ENCODE data around the gene GFOD2.

GFOD2 gene

DNA sequence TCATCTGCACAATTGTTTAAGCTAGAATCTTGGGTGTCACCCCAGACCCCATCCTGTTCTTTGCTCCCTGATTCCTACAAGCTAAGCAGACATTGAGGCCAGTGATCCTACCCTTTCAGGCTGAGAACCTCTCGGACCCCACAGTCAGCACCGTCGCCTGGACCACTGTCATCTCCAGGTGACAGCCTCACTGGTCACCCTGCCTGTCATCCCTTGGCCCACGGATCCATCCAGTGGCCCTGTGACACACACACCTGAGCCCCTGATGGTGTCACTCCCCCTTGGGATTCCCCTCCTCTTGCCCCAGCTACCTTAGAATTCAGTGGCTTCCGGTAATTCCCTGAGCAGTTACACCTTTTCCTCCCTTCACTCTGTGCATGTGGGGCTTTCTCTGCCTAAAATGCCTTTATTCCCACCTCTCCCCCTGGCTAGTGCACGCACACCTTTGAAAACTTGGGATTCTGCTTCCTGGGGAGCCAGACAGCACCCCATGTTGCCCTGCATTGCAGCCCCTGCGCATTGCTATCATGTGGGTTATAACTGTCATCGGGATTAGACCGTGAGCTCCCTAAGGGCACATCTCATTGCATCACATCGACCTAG, 49.5 kb downstream of the GFOD2 start:
- DNase-seq = no peak

DNA sequence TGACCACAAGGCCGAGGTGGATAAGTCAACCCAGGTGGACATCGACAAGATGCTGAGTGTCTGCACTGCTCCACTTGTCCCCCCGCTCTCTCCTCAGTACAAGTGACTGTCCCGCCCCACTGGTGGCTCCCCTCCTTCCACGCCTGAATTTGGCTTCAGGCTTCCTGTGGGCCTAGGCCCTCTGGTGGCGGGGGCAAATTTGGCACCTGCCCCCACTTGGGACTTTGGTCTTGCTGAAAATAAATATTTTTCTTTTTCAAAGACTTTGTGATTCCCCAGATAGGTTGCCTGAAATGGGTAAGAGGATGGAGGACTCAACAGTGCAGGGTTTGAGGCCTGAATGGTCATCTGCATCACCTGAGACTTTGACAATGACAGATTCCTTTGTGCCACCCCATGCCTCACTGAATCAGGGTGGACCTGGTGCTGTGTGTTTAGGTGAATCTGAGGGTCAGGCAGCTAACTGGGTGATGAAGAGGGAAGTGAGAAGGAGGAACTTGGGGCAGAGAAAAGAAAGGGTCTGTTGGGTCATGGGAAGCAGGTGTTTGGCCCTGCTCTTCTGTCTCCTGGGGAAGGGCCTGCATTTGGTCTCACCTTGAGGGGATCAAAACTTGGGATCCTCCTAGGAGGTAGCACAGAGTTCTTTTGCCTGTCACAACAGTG, 50.5 kb downstream of the GFOD2 start:
- peak; percentile 38 for DNase-seq

DNA sequence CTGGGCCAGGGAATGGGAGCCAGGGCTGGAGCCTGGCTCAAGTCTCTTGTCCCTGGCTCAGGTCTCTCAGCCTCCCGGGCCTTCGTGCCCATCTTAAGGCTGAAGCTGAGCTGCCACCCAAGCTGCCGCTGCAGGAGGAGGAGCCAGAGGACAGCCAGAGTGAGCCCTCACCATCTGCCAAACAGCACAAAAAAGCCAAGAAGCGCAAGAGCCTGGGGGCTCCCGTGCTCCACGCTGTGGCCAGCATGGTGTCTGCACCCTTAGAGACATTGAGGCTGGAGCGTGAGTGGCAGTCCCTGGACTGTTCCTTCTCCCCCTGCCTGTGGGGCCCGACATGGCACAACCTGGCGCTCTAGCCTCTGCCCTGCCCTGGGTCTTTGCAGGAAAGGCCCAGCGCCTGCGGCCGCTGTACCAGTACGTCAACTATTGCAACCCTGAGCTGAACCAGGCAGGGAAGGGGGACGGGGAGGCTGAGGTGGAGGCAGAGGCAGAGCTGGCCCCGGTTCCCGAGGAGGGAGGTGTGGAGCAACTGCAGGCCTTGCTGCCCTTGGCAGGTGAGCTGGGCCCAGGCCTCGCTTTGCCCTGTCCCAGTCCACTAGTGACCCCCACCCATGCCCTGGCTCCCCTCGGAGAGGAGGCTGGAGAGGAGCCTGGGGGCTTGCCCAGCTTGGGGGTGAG, 51.2 kb downstream of the GFOD2 start:
- peak; percentile 85 for DNase-seq

DNA sequence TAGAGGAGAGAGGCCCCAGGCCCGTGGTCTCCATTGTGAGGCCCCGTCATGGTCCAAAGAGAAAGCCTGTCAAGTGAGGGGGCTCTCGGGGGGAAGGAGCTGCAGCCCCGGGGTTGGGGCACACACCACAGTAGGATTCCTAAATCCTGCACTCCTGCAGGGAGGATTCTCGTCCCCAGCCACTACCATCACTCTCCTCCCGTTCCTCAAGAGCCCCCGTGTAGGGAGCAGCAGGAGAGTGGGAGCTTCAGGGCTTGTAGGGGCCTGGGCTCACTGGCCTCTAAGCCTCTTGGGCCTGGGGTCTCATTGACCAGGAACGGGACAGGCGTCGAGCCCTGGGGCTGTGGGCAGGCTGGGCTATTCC, 51.7 kb downstream of the GFOD2 start:
- no peak for DNase-seq

DNA sequence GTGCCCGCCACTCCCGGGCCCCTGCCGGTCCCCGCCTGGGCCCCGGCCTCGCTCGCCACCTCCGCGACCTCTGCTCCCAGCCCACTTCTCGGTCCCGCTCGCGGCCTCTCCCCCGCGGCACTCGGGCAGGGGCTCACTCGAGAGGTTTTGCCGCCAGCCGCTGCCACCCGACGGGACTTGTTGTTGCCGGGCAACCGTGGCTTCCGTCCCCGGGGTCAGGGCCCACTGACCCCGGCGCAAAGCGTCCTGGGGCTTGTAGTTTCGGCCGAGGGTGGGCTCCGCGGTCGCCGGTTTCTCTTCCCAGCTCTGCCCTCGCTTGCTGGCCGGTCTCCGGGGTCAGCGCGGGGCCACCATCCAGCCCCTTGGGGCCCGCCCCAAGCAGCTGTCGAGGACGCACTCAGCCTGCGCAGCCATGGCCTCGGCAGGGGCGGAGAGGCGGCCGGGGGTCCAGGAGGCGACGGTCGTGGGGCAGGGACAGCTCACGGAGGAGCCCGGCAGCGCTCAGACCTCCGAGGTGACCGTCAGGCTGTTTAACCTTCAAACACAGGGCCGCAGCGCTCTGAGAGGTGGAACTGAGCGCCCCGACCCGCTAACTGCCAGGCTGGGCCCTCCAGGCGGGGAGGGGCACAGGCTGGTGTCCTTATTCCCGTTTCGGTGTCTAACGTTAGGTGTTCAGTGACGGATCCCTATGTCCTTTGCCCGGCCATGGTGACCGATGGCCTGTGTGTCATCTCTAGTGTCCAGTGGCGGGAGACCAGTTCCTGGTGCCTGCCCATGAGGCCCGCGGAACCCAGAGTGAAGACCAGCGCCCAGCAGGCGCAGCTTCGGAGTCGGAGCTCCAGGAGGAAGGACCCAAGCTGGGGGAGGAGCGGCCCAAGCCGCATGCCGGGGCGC, 52.3 kb downstream of the GFOD2 start, which contains the start of the genes C16orf86 and ENKD1:
TSS of gene C16orf86 (plus strand) at position 256 of the 894 bp plus-strand sequence. CDS start at position 413, 157 bp downstream.
TSS of gene ENKD1 (minus strand) at position 192 of the 894 bp plus-strand sequence. CDS start 308 bp downstream, outside the sequence.
- peak; percentile 89 for DNase-seq

DNA sequence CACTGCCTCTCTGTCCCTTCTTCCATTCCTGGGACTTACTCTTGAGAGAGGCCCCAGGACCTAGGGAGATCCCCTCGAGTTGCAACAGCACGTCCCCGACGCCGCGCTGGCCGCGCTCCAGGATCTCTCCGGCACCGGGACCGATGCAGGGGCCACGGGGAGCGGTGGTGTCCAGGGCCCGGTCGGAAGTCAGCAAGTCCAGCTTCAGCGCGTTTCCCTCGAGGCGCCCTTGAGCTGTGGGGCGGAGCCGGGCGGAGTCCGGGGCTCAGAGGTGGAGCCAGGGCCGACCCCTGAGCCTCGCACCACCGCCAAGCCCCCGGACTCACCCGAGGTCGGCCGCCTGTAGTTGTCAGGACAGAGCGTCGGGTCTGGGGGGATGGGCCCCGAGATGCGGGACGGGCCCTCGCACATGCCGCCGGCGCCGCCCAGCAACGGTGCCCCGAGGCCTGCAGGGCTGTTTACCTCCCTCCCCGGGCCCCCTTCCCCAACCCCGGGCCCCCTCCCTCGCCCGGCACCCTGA, 53.0 kb downstream of the GFOD2 start:
- no peak for DNase-seq

DNA sequence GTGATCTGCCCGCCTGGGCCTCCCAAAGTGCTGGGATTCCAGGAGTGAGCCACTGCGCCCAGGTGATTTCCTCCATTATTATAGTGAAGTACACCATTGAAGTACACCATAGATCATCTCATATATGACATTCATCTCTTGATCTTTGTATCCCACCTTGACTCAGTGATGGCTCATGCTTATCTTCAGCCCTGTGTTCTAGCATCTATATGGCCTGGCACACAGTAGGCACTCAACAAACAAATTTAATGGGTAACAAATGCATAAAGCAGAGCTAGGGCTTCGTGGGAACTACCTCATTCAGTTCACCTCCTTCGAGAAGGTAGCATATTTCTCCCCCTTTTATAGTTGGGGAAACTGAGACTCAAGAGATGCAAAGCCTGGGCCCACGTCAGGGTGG, 53.5 kb downstream of the GFOD2 start:
- DNase-seq = no peak

DNA sequence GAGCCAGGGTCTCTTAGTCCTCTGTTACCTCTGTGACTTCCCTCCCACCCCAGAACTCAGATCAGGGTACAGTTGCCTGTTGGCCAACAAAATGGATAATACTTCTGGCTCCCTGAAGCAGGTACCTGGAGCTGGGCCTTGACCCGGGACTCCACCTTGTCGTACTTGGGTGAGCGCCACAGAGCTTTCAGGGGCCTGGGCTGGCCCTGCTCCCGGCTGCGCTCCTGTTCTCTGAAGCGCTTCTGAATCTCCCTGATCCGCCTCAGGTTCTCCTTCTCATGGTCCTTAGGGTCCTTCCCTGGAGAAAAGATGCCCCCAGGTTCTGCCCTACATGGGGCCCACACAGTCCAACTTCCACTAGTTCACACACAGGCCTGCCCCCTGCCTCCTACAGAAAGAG, 54.2 kb downstream of the GFOD2 start:
- no peak for DNase-seq

DNA sequence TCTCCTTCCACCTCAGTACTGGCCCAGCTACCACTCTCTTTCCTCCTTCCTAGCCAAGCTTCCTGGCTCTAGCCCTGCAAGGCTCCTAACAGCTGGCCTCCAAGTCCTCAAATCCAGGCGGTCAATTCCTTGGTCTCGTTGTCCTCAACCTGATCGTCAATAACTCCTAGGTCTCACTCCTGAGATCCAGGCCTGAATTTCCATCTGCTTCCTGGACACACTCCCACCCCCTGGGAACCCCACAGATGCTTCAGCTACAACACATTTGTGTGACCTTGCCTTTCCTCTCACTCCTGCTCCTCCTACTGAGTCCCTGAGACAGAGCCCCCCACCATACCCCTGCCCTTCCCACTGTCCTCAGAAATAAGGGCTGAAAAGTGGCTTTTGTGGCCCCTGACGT, 54.9 kb downstream of the GFOD2 start:
- no peak for DNase-seq

DNA sequence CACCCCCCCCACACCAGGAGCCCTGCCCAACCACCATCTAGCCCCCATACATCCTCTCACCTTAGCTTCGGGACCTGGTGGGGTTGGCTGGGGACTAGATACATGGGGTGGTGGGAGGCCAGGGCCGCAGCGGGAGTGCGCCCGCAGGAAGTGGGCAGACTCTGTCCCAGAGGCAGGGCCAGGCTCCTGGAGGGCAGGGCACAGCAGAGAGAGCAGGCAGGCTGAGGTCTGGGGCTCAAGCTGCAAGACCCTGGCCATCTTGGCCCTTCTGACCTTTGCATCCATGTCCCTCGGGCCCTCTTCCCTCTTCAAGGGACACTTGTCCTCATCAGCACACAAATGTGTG, 55.3 kb downstream of the GFOD2 start:
- DNase-seq = no peak

DNA sequence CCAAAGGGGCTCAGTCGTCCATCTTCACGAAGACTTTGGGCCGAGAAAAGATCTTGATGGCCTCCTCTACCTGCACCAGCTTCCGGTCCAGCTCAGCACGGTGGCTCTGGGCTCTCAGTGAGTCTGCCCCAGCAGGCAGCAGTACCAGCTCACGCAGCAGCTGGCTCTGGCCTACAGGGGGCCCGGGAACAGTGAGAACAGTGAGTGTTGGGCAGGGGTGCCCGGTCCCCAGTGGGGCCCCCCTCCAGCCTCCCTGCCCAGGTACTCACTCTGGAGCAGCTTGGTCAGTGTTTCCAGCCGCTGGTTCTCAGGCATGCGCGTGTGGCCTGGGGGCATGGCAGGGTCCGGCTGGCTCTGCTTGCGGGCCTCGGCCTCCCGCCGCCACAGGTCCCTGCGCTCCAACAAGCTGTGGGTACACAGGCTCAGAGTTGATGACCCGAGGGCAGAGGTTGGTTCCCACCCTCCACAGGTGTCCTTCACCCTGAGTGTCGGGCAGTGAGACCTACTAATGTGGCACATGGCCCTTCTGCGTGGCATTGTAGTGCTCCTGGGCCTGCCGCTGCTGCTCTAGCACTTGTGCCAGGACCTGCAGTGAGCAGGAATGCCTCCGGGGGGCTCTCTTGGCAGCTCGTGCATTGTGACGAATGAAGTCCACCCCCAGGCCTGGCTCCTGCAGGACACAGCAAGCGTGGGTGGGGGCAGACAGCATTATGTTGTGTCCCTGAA, 55.8 kb downstream of the GFOD2 start:
- peak; percentile 38 for DNase-seq

DNA sequence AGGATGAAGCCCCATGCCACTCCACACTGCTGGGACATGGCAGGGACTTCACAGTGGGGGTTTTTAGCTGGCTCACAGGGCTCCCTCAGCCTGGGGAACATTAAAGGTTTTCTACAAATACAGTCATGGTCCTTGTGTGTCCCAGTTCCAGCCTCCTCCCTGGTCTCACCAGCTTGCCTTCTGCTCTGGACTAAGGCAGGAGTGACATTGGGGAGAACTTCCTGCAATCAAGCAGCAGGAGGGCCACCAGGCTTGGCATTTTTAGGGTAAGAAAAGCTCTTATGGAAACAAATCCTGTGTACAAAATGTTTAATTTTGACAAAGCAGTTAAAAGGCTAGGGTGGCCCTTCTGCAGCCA, 56.5 kb downstream of the GFOD2 start:
- no peak for DNase-seq

DNA sequence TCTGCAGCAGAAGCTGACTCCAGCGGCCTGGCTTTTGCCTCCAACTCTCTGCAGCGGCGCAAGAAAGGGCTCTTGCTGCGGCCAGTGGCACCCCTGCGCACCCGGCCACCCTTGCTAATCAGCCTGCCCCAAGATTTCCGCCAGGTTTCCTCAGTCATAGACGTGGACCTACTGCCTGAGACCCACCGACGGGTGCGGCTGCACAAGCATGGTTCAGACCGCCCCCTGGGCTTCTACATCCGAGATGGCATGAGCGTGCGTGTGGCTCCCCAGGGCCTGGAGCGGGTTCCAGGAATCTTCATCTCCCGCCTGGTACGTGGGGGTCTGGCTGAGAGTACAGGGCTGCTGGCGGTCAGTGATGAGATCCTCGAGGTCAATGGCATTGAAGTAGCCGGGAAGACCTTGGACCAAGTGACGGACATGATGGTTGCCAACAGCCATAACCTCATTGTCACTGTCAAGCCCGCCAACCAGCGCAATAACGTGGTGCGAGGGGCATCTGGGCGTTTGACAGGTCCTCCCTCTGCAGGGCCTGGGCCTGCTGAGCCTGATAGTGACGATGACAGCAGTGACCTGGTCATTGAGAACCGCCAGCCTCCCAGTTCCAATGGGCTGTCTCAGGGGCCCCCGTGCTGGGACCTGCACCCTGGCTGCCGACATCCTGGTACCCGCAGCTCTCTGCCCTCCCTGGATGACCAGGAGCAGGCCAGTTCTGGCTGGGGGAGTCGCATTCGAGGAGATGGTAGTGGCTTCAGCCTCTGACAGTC, 57.0 kb downstream of the GFOD2 start:
- DNase-seq = no peak

DNA sequence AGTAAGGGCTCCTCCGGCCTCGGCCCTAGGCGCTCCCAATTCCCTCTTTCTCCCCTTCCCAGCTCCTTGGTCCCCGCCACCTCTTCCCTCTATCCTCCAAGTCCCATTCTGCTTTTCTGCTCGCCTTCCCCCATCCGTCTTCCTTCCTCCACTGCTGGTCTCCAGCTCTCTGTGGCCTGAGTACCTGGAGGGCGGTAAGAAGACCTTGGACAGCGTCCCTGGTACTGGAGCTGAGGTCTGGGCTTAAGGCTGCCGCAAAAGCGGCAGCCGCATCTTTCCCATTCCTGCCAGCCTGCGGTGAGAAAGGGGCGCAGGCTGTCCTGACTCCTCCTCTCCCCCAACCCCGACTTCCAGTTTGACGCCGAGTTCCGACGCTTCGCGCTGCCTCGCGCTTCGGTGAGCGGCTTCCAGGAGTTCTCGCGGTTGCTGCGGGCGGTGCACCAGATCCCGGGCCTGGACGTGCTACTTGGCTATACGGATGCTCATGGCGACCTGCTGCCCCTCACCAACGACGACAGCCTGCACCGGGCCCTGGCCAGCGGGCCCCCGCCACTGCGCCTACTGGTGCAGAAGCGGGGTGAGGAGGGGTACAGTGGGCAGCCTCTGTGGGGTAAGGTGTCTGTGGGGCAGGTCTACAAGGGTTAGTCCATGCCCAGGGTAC, 57.9 kb downstream of the GFOD2 start:
- DNase-seq = no peak

DNA sequence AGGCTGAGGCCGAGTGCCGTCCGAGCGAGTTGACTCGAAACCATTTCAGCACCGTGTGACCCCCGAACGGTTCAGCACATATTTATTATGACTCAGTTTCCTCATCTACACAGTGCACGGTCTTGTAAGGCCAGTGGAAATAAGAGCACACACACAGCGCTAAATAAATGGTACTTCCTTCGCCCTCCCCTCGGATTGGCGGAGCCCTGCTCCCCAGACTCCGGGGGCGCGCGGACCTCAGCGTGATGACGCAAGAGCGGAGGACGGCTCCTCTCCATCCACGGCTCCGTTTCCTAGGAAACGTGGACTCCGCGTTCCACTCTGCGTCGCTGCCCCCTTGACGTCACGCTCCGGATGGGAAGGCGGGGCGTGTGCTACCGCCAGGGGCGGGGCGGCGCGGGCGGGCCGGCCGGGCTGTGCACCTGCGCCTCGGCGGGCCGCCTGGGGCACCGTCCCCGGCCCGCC, 58.5 kb downstream of the GFOD2 start, which contains the start of gene PARD6A:
TSS of gene PARD6A (plus strand) at position 397 of the 465 bp plus-strand sequence. CDS start 79 bp downstream, outside the sequence.
- DNase-seq = peak; percentile 96

DNA sequence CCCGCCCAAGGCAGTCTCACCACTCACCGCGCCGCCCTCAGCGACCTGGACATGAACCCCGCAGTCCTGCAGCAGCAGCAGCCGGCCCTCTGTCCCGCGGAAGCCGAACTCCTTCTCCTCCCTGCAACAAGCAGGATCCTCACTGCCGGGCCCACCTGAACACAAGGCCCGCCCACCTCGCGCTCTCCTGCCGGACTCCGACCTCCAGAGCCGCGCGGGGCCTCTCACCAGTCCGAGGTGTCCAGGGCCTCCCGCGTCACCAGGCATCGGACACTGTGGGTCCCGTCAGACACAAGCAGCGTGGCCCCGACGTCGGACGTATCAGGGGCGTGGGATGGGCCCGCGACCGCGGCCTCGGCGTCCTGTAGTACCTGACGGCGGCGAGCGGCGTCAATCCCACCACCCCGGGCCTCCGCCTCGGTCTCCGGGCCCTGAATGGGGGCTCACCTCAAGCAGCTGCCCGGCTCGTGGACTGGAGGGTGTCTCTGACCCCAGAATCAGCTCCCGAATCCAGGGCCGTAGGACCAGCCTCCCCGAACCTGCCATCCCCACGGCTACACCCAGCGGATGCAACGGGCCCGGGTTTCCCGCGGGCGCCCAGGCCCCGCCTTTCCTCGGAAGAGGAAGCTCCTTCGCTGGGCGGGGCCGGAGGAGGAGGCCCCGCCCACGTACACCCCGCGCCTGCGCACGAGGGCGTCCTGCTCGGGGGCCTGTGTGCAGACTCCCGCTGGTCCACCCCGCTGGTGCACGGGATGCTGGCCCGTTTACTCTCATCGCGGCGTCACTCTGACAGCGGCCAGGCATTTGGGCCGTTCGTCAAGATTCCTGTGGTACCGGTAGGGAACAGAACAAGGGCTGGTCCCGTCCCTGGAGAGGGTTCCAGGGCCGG, 59.2 kb downstream of the GFOD2 start, which contains the start of gene ACD:
TSS of gene ACD (minus strand) at position 586 of the 889 bp plus-strand sequence. CDS start at position 546, 40 bp downstream.
- DNase-seq = peak; percentile 93

DNA sequence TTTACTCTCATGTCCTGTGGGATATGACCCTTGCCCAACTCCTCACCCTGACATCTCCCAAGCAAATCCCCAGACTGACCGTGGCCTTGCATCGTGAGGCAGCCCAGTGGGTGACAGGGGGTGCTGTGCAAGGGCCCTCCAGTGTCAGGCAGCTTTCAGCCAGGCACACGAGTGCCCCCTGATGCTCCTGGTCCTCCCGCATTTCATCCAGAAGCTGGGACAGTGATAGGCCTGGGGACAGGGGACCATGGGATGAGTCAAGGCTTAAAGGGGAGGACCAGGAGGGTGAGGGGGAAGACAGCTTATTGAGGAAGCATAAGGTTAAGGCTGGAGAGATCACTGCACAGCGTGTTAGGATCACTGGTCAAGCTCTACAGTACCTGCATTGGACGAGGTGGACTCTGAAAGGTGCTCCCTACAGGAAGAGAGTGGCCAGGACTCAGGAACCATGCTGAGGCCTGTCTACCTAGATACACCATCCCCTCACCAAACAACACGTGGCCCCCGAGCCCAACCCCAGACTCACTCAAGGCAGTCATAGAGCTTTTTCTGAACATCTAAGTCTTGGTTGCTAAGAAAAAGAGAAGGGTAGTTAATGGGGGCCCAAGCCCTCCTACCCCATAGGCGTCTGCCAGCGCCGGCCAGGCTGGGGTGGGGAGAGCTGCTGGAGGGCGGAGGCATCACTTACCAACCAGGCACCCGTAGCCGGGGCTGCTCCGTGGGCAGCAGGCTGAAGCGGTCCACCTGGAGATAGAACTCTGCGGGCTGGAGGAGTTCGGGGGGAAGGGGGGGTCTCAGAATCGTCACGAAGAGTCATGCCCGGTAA, 60.1 kb downstream of the GFOD2 start:
- DNase-seq = no peak

DNA sequence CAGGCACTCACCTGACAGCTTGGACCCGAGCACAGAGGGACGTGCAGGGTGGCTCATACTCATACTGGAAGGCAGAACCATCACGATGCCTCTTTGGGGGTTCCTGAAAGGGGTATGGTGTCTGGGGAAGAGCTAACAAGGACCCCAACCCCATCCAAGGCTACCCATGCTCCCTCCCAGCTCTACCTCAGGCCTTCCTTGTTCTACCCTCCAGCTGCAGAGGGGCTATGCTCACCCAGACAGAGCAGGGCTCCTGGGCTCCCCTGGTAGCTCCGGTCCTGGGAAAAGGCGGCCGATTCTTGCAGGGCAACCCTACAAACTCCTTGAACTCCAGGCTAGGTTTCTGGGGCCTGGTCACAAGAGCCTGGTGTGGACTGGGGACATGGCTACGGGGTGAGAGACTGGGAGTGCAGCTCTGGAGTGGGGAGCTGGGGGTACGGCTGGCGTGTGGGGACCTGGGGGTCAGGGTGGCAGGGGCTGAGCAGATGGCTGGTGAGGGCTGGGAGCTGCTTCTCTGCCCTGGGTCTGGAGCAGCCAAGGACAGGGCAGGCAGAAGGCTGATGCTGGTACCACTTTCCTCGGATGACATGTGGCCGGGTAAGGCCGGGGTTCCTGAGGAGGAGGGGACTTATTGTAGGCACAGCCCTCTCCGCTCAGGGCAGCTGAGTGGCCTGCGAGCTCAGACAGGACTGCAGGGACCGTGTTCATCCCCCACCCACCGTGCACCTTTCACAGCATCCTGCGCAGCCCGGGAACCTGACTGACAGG, 61.2 kb downstream of the GFOD2 start:
- DNase-seq = no peak

Data from CD4-positive, alpha-beta T cell treated with Interleukin-17A for 4 hours (primary cell).